Bronchial epithelial cell (primary cell): ENCODE data around the gene UGP2. TPM values are rescaled to one million over a fixed set of nuclear protein-coding genes. Genes with fewer than 3 reads are reported as not detected.

ENCODE experiments used
- DNase-seq: peaks from one replicate; pipeline ENCODE4 v3.0.0-alpha.2; 2010; ENCODE audit warnings: low read depth
- FAIRE-seq: peaks from 2 replicates; lab custom pipeline; 2011; peaks lifted over from hg19 to GRCh38; lab: Jason Lieb, UNC
- H3K27me3 ChIP-seq: 2 replicates; pipeline ENCODE4 v1.5.1; 2011; ENCODE audit warnings: low read length; ENCODE audit not compliant: control insufficient read depth, insufficient read depth
- H3K36me3 ChIP-seq: 2 replicates; pipeline ENCODE4 v1.5.1; 2011; ENCODE audit warnings: low read length; ENCODE audit not compliant: control insufficient read depth, insufficient read depth
- H3K4me3 ChIP-seq: 2 replicates; pipeline ENCODE4 v1.5.1; 2011; ENCODE audit warnings: mild to moderate bottlenecking, low read depth, low read length, control low read depth
- CTCF ChIP-seq: IDR thresholded peaks from 2 replicates; pipeline ENCODE4 v1.5.1; 2011; ENCODE audit warnings: mild to moderate bottlenecking, moderate library complexity, low read length, control low read depth, inconsistent platforms; ENCODE audit not compliant: insufficient read depth, severe bottlenecking
- total RNA-seq: library from RNA; depleted of rRNA; stranded (reverse); fragments of >200 nt; gene quantifications from 2 replicates; pipeline ENCODE4 v1.2.1, GENCODE V29; 2014

UGP2 gene
- total RNA-seq, 1 donor from 2014 or later, result 127 TPM

- DNase-seq (no peak), FAIRE-seq (no peak)
- no peaks in the 10 kb centered on the region for H3K27me3 ChIP-seq
- H3K4me3 ChIP-seq, result no peak overlapping the region
- H3K36me3 ChIP-seq, result no peaks in the 10 kb centered on the region
- TF ChIP-seq CTCF, result no peak
These were observed 23.4 kb upstream of the UGP2 start for GRCh38 chr2:63818271-63818670.

GRCh38 chr2:63819256-63819655, 22.4 kb upstream of the UGP2 start:
- no peak for FAIRE-seq
- no peak for DNase-seq
- no peaks in the 10 kb centered on the region for H3K36me3 ChIP-seq
- H3K27me3 ChIP-seq, result no peaks in the 10 kb centered on the region
- TF ChIP-seq CTCF, result no peak
- H3K4me3 ChIP-seq, result no peak overlapping the region

- Histone ChIP-seq H3K27me3 (no peaks in the 10 kb centered on the region), H3K4me3 (no peak overlapping the region), H3K36me3 (no peaks in the 10 kb centered on the region)
- peak; percentile 34 for DNase-seq
- no peak for TF ChIP-seq CTCF
- no peak for FAIRE-seq
These were observed 21.7 kb upstream of the UGP2 start for GRCh38 chr2:63819765-63820717.

- FAIRE-seq (no peak), DNase-seq (no peak)
- no peak for TF ChIP-seq CTCF
- Histone ChIP-seq H3K27me3 (no peaks in the 10 kb centered on the region), H3K4me3 (no peak overlapping the region), H3K36me3 (no peaks in the 10 kb centered on the region)
These were observed 20.7 kb upstream of the UGP2 start for GRCh38 chr2:63820969-63821368.

GRCh38 chr2:63821396-63821795, 20.3 kb upstream of the UGP2 start:
- FAIRE-seq, result peak; percentile 50
- H3K27me3 ChIP-seq, result no peaks in the 10 kb centered on the region
- no peak for TF ChIP-seq CTCF

More at GRCh38 chr2:63821396-63821795, 20.3 kb upstream of the UGP2 start:
- no peak for DNase-seq
- H3K4me3 ChIP-seq, result no peak overlapping the region
- no peaks in the 10 kb centered on the region for H3K36me3 ChIP-seq
